GM23338 (cell line): ENCODE measurements around the gene ANKRD31. TPM values are rescaled to one million over a fixed set of nuclear protein-coding genes. Genes with fewer than 3 reads are reported as not detected.
A peak's percentile ranks its signal among the peaks of the same experiment; 100 is the strongest.

ENCODE experiments used
- ATAC-seq: fragments of 200-7000 bp; cut with Tn5 transposase; 3 replicates; pipeline ENCODE4 v1.9.1; 2020
- DNase-seq: peaks from one replicate; pipeline ENCODE4 v3.0.0-alpha.2; 2015; ENCODE audit warnings: low spot score
- H2AFZ ChIP-seq: fragments of 200-600 bp; sonication (generic); 2 replicates; pipeline ENCODE4 v1.8.0; 2016; ENCODE audit warnings: antibody characterized with exemption, mild to moderate bottlenecking, moderate library complexity
- H3F3A ChIP-seq: fragments of 200-600 bp; sonication (generic); replicated peaks from 2 replicates; pipeline ENCODE4 v1.8.0; 2017; ENCODE audit warnings: antibody characterized with exemption, mixed run types, low read depth
- H3K27ac ChIP-seq: fragments of 200-600 bp; sonication (generic); 2 replicates; pipeline ENCODE4 v1.6.1; 2016; ENCODE audit warnings: low read depth
- H3K27me3 ChIP-seq: fragments of 200-600 bp; sonication (generic); 2 replicates; pipeline ENCODE4 v1.8.0; 2016; ENCODE audit warnings: mild to moderate bottlenecking, mixed run types, moderate library complexity; ENCODE audit not compliant: insufficient read depth
- H3K36me3 ChIP-seq: fragments of 200-600 bp; sonication (generic); 2 replicates; pipeline ENCODE4 v1.8.0; 2016; ENCODE audit warnings: mild to moderate bottlenecking; ENCODE audit not compliant: insufficient read depth
- H3K4me1 ChIP-seq: fragments of 200-600 bp; sonication (generic); 2 replicates; pipeline ENCODE4 v1.8.0; 2016; ENCODE audit warnings: mild to moderate bottlenecking, moderate library complexity; ENCODE audit not compliant: insufficient read depth
- H3K4me2 ChIP-seq: fragments of 200-600 bp; sonication (generic); 2 replicates; pipeline ENCODE4 v1.7.1; 2017; ENCODE audit warnings: mixed run types
- H3K4me3 ChIP-seq: fragments of 200-600 bp; sonication (generic); 2 replicates; pipeline ENCODE4 v1.6.1; 2016; ENCODE audit warnings: mixed run types
- H3K79me2 ChIP-seq: fragments of 200-600 bp; sonication (generic); replicated peaks from 2 replicates; pipeline ENCODE4 v1.8.0; 2017; ENCODE audit warnings: mild to moderate bottlenecking; ENCODE audit not compliant: insufficient read depth
- H3K9me2 ChIP-seq: fragments of 200-600 bp; sonication (generic); 2 replicates; pipeline ENCODE4 v1.8.0; 2017; ENCODE audit not compliant: insufficient read depth
- H4K20me1 ChIP-seq: fragments of 200-600 bp; sonication (generic); replicated peaks from 2 replicates; pipeline ENCODE4 v1.8.0; 2017; ENCODE audit warnings: mild to moderate bottlenecking; ENCODE audit not compliant: insufficient read depth
- H3K27ac Mint-ChIP-seq: 2 replicates; pipeline ENCODE4 v1.8.0; 2020; ENCODE audit warnings: inconsistent platforms, mild to moderate bottlenecking, moderate library complexity, mixed read lengths
- H3K27me3 Mint-ChIP-seq: 3 replicates; pipeline ENCODE4 v1.8.0; 2022; ENCODE audit warnings: low read depth, mild to moderate bottlenecking, moderate library complexity, mixed read lengths, inconsistent platforms; ENCODE audit not compliant: insufficient read depth, poor library complexity
- H3K36me3 Mint-ChIP-seq: 3 replicates; pipeline ENCODE4 v1.8.0; 2021; ENCODE audit warnings: low read depth, mild to moderate bottlenecking, inconsistent platforms, moderate library complexity, mixed read lengths
- H3K4me1 Mint-ChIP-seq: 3 replicates; pipeline ENCODE4 v1.8.0; 2020; ENCODE audit warnings: mild to moderate bottlenecking, inconsistent platforms, mixed read lengths
- H3K4me3 Mint-ChIP-seq: 3 replicates; pipeline ENCODE4 v1.8.0; 2021; ENCODE audit warnings: moderate library complexity, mild to moderate bottlenecking, inconsistent platforms, mixed read lengths
- H3K9me3 Mint-ChIP-seq: 3 replicates; pipeline ENCODE4 v1.8.0; 2020; ENCODE audit warnings: moderate library complexity, mild to moderate bottlenecking, inconsistent platforms, mixed read lengths
- EZH2 ChIP-seq: fragments of 200-600 bp; sonication (generic); IDR thresholded peaks from one replicate; pipeline ENCODE4 v1.8.0; 2017; ENCODE audit warnings: antibody characterized with exemption, mild to moderate bottlenecking, low read depth; ENCODE audit not compliant: unreplicated experiment
- EZH2phosphoT487 ChIP-seq: fragments of 200-600 bp; sonication (generic); IDR thresholded peaks from one replicate; pipeline ENCODE4 v1.8.1; 2018; ENCODE audit warnings: antibody characterized with exemption; ENCODE audit not compliant: unreplicated experiment
- NANOG ChIP-seq: IDR thresholded peaks from 2 replicates; pipeline ENCODE4 v1.6.1; 2016; ENCODE audit warnings: antibody characterized with exemption, borderline replicate concordance
- ZNF114 ChIP-seq: fragments of 250-450 bp; sonication (Bioruptor Pico); IDR thresholded peaks from 2 replicates; pipeline ENCODE4 v1.5.0; 2020; ENCODE audit warnings: mild to moderate bottlenecking, moderate library complexity
- ZNF462 ChIP-seq: fragments of 250-450 bp; sonication (Bioruptor Pico); IDR thresholded peaks from 2 replicates; pipeline ENCODE4 v1.5.0; 2020; ENCODE audit warnings: mild to moderate bottlenecking, moderate library complexity
- polyA plus RNA-seq: library from polyadenylated mRNA; unstranded; fragments of >200 nt; fragmentation: Nextera tagmentation; extraction: Ambion mirVana; gene quantifications from 2 replicates; pipeline ENCODE4 v1.2.1, GENCODE V29; 2016
- total RNA-seq: library from RNA; depleted of rRNA; stranded (reverse); fragments of >200 nt; shearing (Covaris generic); gene quantifications from 2 replicates; pipeline ENCODE4 v1.2.3, GENCODE V29; 2014
- TF ChIP-seq, protein P1 (sequence below), 2 experiments: fragments of 200-600 bp in 1 of 2; sonication (generic) in 1 of 2; conservative IDR thresholded peaks; 2 replicates each; pipeline versions ENCODE4 v1.5.1 to v1.6.1; 2016 to 2017; ENCODE audit warnings: antibody characterized with exemption in 2 of 2, low read depth in 2 of 2, mild to moderate bottlenecking in 2 of 2, moderate library complexity in 1 of 2

Gene ANKRD31
- total and polyA plus RNA-seq, 2 experiments from 2014 or later, result 0.18 to 0.59 TPM

DNA sequence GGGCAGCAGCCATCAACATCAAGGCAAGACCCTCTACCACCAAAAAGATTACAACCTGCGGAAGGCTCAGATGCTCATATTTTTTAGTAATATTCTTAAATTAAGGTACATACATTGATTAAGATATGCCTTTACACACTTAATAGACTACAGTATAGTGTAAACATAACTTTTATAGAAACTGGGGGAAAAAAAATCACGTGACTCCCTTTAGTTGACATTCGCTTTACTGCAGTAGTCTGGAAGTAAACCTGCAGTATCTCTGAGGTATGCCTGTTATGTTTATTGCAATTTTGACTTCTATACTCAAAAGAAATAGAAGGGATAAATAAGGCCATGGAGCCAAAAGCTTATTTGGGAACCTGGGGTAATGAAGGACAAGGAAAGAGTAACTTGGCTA is 169.2 kb downstream of the ANKRD31 start (continued):
- TF ChIP-seq ZNF462 (CRISPR knock-in tag) (no peak), EZH2phosphoT487 (no peak), EZH2 (no peak), ZNF114 (CRISPR knock-in tag) (no peak)
- TF ChIP-seq, protein P1, sequence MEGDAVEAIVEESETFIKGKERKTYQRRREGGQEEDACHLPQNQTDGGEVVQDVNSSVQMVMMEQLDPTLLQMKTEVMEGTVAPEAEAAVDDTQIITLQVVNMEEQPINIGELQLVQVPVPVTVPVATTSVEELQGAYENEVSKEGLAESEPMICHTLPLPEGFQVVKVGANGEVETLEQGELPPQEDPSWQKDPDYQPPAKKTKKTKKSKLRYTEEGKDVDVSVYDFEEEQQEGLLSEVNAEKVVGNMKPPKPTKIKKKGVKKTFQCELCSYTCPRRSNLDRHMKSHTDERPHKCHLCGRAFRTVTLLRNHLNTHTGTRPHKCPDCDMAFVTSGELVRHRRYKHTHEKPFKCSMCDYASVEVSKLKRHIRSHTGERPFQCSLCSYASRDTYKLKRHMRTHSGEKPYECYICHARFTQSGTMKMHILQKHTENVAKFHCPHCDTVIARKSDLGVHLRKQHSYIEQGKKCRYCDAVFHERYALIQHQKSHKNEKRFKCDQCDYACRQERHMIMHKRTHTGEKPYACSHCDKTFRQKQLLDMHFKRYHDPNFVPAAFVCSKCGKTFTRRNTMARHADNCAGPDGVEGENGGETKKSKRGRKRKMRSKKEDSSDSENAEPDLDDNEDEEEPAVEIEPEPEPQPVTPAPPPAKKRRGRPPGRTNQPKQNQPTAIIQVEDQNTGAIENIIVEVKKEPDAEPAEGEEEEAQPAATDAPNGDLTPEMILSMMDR (conservative IDR thresholded peaks at IDR 0.05; ENCODE audit: low read depth in 2 of 2), result no peak

GRCh38 chr5:75062925-75063531 is 173.7 kb downstream of the ANKRD31 start:
- Histone ChIP-seq H3K4me1 (no peaks in the 10 kb centered on the region), H3K27me3 (no peaks in the 10 kb centered on the region), H3K4me3 (no peak overlapping the region), H3K4me2 (no peak overlapping the region), H3K36me3 (no peaks in the 10 kb centered on the region), H3F3A (no peaks in the 10 kb centered on the region), H3K79me2 (no peaks in the 10 kb centered on the region), H3K9me2 (no peaks in the 10 kb centered on the region), H2AFZ (peak overlapping the region; percentile 7; the same call in 1 of the 2 replicates), H4K20me1 (no peaks in the 10 kb centered on the region), H3K27ac (no peak overlapping the region)
- H3K4me1 Mint-ChIP-seq, result no peaks in the 10 kb centered on the region
- no peak for ATAC-seq
- no peaks in the 10 kb centered on the region for H3K36me3 Mint-ChIP-seq
- no peak for DNase-seq
- H3K4me3 Mint-ChIP-seq, result no peak overlapping the region
- peaks cover 2% of the 10 kb centered on the region for H3K27me3 Mint-ChIP-seq
- H3K27ac Mint-ChIP-seq, result no peak overlapping the region
- no peaks in the 10 kb centered on the region for H3K9me3 Mint-ChIP-seq
- TF ChIP-seq ZNF462 (CRISPR knock-in tag), result no peak
- TF ChIP-seq NANOG, result no peak
- TF ChIP-seq EZH2phosphoT487, result no peak
